Measurements from ENCODE around the gene FPR1. TPM values are rescaled to one million over a fixed set of nuclear protein-coding genes. Genes with fewer than 3 reads are reported as not detected.

The FPR1 gene
- total RNA-seq, 1 donor from 2014 or later, result 12.8 TPM

- intact Hi-C loops (cut with DNase I), result no loop called here
- Histone ChIP-seq H3K4me3 (no peak overlapping the region), H3K27me3 (no peaks in the 10 kb centered on the region), H3K9me3 (no peaks in the 10 kb centered on the region), H3K27ac (no peak overlapping the region), H3K36me3 (no peaks in the 10 kb centered on the region), H3K4me1 (no peaks in the 10 kb centered on the region)
- no peak for DNase-seq (ENCODE audit: extremely low spot score in 2 of 2)
- no peak for TF ChIP-seq POLR2A (IDR thresholded peaks at IDR 0.05)
- no peak for TF ChIP-seq POLR2AphosphoS5 (IDR thresholded peaks at IDR 0.05; ENCODE audit: insufficient read depth in 1 of 2, low read depth in 1 of 2)
- TF ChIP-seq, protein P1, sequence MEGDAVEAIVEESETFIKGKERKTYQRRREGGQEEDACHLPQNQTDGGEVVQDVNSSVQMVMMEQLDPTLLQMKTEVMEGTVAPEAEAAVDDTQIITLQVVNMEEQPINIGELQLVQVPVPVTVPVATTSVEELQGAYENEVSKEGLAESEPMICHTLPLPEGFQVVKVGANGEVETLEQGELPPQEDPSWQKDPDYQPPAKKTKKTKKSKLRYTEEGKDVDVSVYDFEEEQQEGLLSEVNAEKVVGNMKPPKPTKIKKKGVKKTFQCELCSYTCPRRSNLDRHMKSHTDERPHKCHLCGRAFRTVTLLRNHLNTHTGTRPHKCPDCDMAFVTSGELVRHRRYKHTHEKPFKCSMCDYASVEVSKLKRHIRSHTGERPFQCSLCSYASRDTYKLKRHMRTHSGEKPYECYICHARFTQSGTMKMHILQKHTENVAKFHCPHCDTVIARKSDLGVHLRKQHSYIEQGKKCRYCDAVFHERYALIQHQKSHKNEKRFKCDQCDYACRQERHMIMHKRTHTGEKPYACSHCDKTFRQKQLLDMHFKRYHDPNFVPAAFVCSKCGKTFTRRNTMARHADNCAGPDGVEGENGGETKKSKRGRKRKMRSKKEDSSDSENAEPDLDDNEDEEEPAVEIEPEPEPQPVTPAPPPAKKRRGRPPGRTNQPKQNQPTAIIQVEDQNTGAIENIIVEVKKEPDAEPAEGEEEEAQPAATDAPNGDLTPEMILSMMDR (IDR thresholded peaks at IDR 0.05), result no peak
Measured at GRCh38 chr19:51713319-51714285, 38.1 kb downstream of the FPR1 start.

DNA sequence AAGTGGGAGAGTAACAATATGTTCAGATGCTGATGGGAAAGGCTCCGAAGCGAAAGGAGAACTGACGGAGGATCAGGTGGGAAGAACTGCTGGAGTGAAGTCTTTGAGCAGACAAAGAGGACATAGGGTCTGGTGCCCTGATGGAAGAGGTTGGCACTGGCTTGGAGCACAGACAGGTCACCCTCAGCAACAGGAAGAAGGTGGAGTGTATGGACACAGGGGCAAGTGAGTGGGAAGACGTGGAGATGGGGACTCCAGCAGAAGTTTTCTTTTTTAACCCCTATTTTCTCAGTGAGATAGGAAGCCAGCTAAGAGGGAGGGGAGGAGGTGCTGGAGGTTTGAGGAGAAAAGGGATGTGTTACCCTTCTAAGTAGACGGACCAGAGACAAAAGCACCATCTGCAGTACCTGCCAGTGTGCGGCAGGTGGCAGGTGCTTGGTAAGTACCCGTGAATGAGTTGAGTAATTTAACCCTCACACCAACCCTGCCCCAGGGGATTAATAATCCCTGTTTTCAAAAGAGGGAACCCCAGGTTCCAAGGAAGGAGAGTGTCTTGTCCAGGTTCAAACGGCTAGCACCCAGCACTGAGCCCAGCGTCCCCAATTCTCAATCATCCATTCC, 39.1 kb downstream of the FPR1 start:
- no peak overlapping the region for H3K4me3 ChIP-seq
- no peak overlapping the region for H3K27ac ChIP-seq
- H3K27me3 ChIP-seq, result no peaks in the 10 kb centered on the region
- no peaks in the 10 kb centered on the region for H3K36me3 ChIP-seq
- intact Hi-C loops (cut with DNase I), result no loop called here
- DNase-seq (ENCODE audit: extremely low spot score in 2 of 2), result no peak
- TF ChIP-seq, protein P1 (IDR thresholded peaks at IDR 0.05), result no peak
- TF ChIP-seq POLR2A (IDR thresholded peaks at IDR 0.05) (no peak), POLR2AphosphoS5 (IDR thresholded peaks at IDR 0.05; ENCODE audit: insufficient read depth in 1 of 2, low read depth in 1 of 2) (no peak)
- H3K9me3 ChIP-seq, result no peaks in the 10 kb centered on the region
- H3K4me1 ChIP-seq, result no peaks in the 10 kb centered on the region

- intact Hi-C loops (cut with DNase I), result no loop called here
- H3K4me1 ChIP-seq, result no peaks in the 10 kb centered on the region
- TF ChIP-seq, protein P1 (IDR thresholded peaks at IDR 0.05), result no peak
- TF ChIP-seq POLR2AphosphoS5 (IDR thresholded peaks at IDR 0.05; ENCODE audit: insufficient read depth in 1 of 2, low read depth in 1 of 2) (no peak), POLR2A (IDR thresholded peaks at IDR 0.05) (no peak)
Measured at GRCh38 chr19:51711702-51712101, 40.0 kb downstream of the FPR1 start.

GRCh38 chr19:51710163-51710562, 41.5 kb downstream of the FPR1 start:
- no peaks in the 10 kb centered on the region for H3K9me3 ChIP-seq
- H3K4me1 ChIP-seq, result peaks cover 11% of the 10 kb centered on the region
- DNase-seq (ENCODE audit: extremely low spot score in 2 of 2), result no peak
- peaks cover 0 to 10% of the 10 kb centered on the region in 2 donors for H3K36me3 ChIP-seq
- H3K27ac ChIP-seq, result no peak overlapping the region
- TF ChIP-seq POLR2AphosphoS5 (IDR thresholded peaks at IDR 0.05; ENCODE audit: insufficient read depth in 1 of 2, low read depth in 1 of 2) (no peak), POLR2A (IDR thresholded peaks at IDR 0.05) (no peak)
- TF ChIP-seq, protein P1 (IDR thresholded peaks at IDR 0.05), result no peak
- H3K4me3 ChIP-seq, result no peak overlapping the region
- intact Hi-C loops (cut with DNase I), result no loop called here
- H3K27me3 ChIP-seq, result no peaks in the 10 kb centered on the region

More at GRCh38 chr19:51711702-51712101, 40.0 kb downstream of the FPR1 start:
- no peak overlapping the region for H3K4me3 ChIP-seq
- H3K27me3 ChIP-seq, result no peaks in the 10 kb centered on the region
- no peaks in the 10 kb centered on the region for H3K9me3 ChIP-seq
- H3K36me3 ChIP-seq, result no peaks in the 10 kb centered on the region
- no peak overlapping the region for H3K27ac ChIP-seq
- DNase-seq (ENCODE audit: extremely low spot score in 2 of 2), result no peak

All from vagina (tissue), 2 donors.